ENCODE results near the gene BAZ1A. TPM values are rescaled to one million over a fixed set of nuclear protein-coding genes. Genes with fewer than 3 reads are reported as not detected.

The BAZ1A gene
- total RNA-seq, 1 experiment from 2014 or later, result 17.8 TPM

DNA sequence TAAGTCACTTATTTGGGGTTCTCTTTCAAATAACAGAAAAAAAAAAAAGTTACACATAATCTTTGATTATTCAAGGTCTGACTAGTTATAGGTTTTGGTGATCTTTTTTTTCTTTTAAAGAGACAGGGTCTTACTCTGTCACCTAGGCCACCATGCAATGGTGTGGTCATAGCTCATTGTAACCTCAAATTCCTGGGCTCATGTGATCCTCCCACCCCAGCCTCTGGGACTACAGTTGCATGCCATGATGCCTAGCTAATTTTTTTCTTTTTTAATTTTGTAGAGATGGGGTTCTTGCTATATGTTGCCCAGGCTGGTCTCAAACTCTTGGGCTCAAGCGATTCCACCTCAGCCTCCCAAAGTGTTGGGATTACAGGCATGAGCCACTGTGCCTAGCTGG lies 104.3 kb downstream of the BAZ1A start:
- Histone ChIP-seq H3K56ac (ENCODE audit: insufficient read length, low read depth, low read length) (no peak overlapping the region), H4K91ac (ENCODE audit: insufficient read length, low read depth, low read length) (no peak overlapping the region), H3K79me1 (ENCODE audit: insufficient read depth, low read depth, low read length, poor library complexity, severe bottlenecking) (no peaks in the 10 kb centered on the region), H2BK20ac (ENCODE audit: low read depth, low read length, poor library complexity, severe bottlenecking) (no peak overlapping the region), H3K4me1 (ENCODE audit: insufficient read depth, low read length) (no peaks in the 10 kb centered on the region), H2BK5ac (ENCODE audit: insufficient read length, low read length) (no peak overlapping the region), H3K27me3 (ENCODE audit: insufficient read depth, low read length) (no peaks in the 10 kb centered on the region), H2BK15ac (ENCODE audit: low read depth, low read length) (no peak overlapping the region), H2BK12ac (ENCODE audit: insufficient read length, low read depth, low read length) (no peak overlapping the region), H3K79me2 (ENCODE audit: insufficient read depth, low read length) (no peaks in the 10 kb centered on the region), H2BK120ac (ENCODE audit: low read depth, low read length, poor library complexity, severe bottlenecking) (no peak overlapping the region), H3K9me3 (ENCODE audit: control insufficient read depth, low read depth, low read length) (no peaks in the 10 kb centered on the region), H2AK5ac (ENCODE audit: insufficient read length, low read length) (no peak overlapping the region), H4K5ac (ENCODE audit: insufficient read length, low read depth, low read length) (no peak overlapping the region), H3T11ph (ENCODE audit: low read length) (no peak overlapping the region), H3K4me2 (ENCODE audit: insufficient read depth, insufficient read length, low read length) (no peak overlapping the region), H3K4ac (ENCODE audit: low read depth, low read length) (no peak overlapping the region), H3K14ac (ENCODE audit: insufficient read depth, low read length) (no peak overlapping the region), H3K27ac (ENCODE audit: insufficient read length, low read depth, low read length) (no peak overlapping the region), H3K23me2 (ENCODE audit: insufficient read length, low read depth, low read length, poor library complexity, severe bottlenecking) (no peaks in the 10 kb centered on the region), H3K9ac (ENCODE audit: extremely low read depth, insufficient read length, low read length) (no peak overlapping the region), H3K18ac (ENCODE audit: insufficient read length, low read depth, low read length) (no peak overlapping the region), H3K23ac (ENCODE audit: insufficient read length, low read depth, low read length) (no peak overlapping the region), H4K20me1 (ENCODE audit: control insufficient read depth, insufficient read depth, insufficient read length) (no peaks in the 10 kb centered on the region), H2AFZ (ENCODE audit: low read length) (no peak overlapping the region), H4K8ac (replicated peaks; ENCODE audit: insufficient read length, low read depth, low read length) (no peak overlapping the region)
- H3K36me3 Mint-ChIP-seq (ENCODE audit: insufficient read depth in 1 of 3, low read depth in 3 of 3), result peaks cover 2 to 18% (median 4%) of the 10 kb centered on the region in 3 experiments; a peak in 4 of 7 replicates
- DNase-seq, result no peak
- H3K27me3 Mint-ChIP-seq (ENCODE audit: low read depth), result no peaks in the 10 kb centered on the region
- H3K9me3 Mint-ChIP-seq, result no peaks in the 10 kb centered on the region
- H3K4me3 Mint-ChIP-seq, result no peak overlapping the region
- no CpG with 5 or more reads among the region's 1 CpG for WGBS (ENCODE audit: extremely low coverage, insufficient read length, low lambda C conversion rate)
- TF ChIP-seq, protein P1, sequence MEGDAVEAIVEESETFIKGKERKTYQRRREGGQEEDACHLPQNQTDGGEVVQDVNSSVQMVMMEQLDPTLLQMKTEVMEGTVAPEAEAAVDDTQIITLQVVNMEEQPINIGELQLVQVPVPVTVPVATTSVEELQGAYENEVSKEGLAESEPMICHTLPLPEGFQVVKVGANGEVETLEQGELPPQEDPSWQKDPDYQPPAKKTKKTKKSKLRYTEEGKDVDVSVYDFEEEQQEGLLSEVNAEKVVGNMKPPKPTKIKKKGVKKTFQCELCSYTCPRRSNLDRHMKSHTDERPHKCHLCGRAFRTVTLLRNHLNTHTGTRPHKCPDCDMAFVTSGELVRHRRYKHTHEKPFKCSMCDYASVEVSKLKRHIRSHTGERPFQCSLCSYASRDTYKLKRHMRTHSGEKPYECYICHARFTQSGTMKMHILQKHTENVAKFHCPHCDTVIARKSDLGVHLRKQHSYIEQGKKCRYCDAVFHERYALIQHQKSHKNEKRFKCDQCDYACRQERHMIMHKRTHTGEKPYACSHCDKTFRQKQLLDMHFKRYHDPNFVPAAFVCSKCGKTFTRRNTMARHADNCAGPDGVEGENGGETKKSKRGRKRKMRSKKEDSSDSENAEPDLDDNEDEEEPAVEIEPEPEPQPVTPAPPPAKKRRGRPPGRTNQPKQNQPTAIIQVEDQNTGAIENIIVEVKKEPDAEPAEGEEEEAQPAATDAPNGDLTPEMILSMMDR (conservative IDR thresholded peaks at IDR 0.05), result no peak
- H3K4me1 Mint-ChIP-seq, result no peaks in the 10 kb centered on the region
- H3K27ac Mint-ChIP-seq, result no peak overlapping the region
